Right renal cortex interstitium (tissue), 3 donors: ENCODE results near the gene ANKRD34C. TPM values are rescaled to one million over a fixed set of nuclear protein-coding genes. Genes with fewer than 3 reads are reported as not detected.
A peak's percentile ranks its signal among the peaks of the same experiment; 100 is the strongest.

Experiments
- DNase-seq, 3 donors: peaks; one replicate each; pipeline ENCODE4 v3.0.0-alpha.2; 2013; ENCODE audit warnings: low read depth in 3 of 3, low spot score in 2 of 3
- polyA plus RNA-seq, 3 donors: library from polyadenylated mRNA; unstranded; fragments of 120-200 nt; gene quantifications; one replicate each; pipeline ENCODE4 v1.2.1, GENCODE V29; 2013; ENCODE audit not compliant: insufficient read length in 3 of 3

The ANKRD34C gene
- under 1 TPM; 0.04 to 0.14 (median 0.10) TPM for polyA plus RNA-seq

- DNase-seq = no peak
Measured at GRCh38 chr15:79282371-79283251, at the start of gene ANKRD34C. Gene ANKRD34C, plus strand, starts transcription at chr15:79282722. Its CDS starts 10,563 bp downstream, at chr15:79293285.

GRCh38 chr15:79233236-79233635 lies 49.3 kb upstream of the ANKRD34C start:
- DNase-seq = no peak

DNA sequence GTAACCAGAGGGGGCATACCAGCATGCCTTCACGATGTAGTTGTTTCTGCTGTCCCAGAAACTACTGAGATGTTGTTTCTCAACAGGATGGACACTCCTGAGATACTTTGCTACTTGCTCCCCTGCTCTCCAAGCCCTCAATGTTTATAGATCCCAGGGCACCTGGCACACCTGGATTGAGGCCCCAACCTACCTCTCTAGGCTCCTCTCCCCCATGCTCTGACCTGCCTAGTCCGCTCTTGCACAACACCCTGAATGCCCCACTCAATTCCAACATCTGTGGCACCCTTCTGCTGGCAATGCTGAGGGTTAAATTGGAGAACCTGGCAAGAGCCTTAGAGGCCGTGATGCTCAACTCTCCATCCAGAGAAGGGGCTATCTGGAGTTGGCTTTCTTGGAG lies 42.5 kb upstream of the ANKRD34C start:
- no peak for DNase-seq

- no peak for DNase-seq
Measured at GRCh38 chr15:79243723-79244122, 38.8 kb upstream of the ANKRD34C start.

GRCh38 chr15:79244876-79245275 lies 37.6 kb upstream of the ANKRD34C start:
- no peak for DNase-seq

GRCh38 chr15:79248183-79248582 lies 34.3 kb upstream of the ANKRD34C start:
- no peak for DNase-seq

GRCh38 chr15:79257454-79257853 lies 25.1 kb upstream of the ANKRD34C start:
- DNase-seq = no peak

GRCh38 chr15:79261836-79262235 lies 20.7 kb upstream of the ANKRD34C start:
- no peak for DNase-seq

- no peak for DNase-seq
Measured at GRCh38 chr15:79265167-79265566, 17.4 kb upstream of the ANKRD34C start.

- no peak for DNase-seq
Measured at GRCh38 chr15:79265987-79266579, 16.4 kb upstream of the ANKRD34C start.

DNA sequence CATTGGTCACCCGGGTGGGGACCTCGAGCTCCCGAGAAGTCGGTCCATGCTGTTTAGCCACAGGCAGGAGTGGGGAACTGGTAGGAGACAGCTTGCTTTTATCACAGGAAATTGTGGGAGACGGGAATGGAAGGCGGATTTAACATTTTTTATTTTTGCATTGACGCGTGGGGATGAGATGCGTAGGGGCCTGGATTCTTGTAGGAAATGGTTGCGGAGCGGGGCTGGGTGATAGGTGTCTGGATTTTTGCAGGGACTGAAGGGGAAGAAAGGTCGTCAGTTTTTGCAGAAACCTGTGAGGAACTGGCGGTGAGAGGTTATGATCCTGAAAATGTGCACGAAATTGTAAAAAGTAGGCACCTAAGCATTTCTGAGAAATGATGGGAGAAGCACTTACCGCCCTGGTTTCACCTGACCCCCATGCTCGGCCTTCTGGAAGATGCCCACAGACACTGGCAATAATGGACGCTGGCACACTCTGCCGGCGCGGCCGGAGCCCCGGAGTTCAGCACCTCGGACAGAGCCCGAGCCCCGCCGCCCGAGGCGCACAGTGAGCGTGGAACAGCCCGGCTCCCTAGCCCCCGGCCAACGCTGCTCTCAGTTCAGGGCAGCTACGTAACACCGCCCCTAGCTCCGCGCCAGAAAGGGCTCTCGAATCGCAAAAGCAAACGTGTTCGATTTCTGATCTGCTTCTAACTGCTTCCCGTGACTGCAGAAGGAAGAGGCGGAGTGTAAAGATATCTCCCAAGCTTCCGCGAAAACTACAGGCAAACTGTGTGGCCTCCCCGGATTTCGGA lies 928 bp downstream of the ANKRD34C start:
- DNase-seq = peak; percentile 29 to 56 (median 31)

DNA sequence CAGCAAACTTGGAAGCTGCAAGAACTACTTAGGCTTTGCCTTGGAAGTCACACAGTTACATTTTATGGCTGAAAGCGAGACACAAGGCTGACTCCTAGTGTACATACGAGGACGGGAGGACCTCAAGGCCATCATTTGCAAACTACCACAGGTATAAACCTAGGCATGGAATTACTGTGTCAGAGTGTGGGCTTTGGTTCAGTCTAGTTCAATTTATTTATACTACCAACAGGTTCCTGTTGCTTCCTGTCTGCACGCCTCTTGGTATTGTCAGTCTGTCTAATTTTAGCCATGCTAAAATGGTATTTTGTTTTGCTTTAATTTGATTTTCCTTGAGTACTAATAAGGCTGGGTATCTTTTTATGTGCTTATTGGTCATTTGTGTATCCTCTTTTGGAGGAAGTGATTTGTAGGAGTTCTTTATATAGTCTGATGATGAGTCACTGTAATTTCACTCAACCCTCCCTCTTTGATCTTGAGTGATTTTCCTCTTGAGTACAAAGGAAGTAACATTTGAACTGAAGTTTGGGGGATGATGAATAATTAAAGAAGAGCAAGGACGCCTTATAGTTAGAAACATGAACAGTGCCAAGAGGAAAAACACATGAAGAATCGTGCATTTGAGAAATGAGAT lies 8.2 kb downstream of the ANKRD34C start:
- DNase-seq = no peak

DNA sequence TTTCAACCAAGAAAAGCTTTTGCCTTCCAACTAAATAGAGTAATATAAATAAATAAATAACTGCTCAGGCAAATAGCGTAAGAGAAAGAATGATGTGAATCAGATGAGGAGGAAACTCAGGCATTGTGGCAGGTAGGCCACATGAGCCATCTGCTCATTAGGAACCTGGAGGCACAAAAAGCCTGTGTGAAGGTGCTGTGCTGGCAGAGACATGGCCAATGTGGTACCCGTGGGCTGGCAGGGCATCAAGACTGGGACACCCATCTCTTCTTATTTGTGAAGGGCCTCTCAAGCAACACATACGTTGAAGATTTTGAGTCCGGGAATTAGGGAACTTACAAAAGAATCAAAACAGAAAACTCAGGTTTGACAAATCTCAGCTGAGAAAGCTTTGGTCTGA lies 9.5 kb downstream of the ANKRD34C start:
- DNase-seq = no peak

DNA sequence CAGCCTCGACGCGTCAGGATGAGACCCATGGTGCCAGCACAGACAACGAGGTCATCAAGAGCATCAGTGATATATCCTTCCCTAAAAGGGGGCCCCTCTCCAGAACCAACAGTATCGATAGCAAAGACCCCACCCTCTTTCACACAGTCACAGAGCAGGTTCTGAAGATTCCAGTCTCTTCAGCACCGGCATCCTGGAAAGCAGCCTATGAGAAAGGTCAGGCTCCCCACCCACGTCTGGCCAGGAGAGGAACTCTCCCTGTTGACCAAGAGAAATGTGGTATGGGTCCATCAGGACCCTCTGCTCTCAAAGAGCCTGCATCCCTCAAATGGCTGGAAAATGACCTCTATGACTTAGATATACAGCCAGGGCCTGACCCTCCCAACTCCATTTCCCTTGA lies 11.6 kb downstream of the ANKRD34C start:
- no peak for DNase-seq

DNA sequence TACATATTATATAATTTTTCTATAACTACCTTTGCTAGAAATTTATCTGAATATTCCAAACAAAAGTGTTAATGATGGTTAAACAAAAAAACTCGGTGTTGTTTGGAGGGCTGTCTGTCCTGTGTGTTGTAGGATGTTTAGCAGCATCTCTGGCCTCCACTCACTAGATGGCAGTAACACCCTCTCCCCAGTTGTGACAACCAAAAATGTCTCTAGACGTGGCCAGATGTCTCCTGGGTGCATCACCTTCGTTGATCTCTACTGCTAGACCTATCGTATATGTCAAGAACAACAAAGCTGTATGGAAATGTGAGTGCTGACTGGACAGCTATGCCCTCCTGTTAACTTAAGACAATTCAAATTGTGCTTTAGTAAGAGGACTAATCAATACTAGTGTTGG lies 14.1 kb downstream of the ANKRD34C start:
- no peak for DNase-seq

DNA sequence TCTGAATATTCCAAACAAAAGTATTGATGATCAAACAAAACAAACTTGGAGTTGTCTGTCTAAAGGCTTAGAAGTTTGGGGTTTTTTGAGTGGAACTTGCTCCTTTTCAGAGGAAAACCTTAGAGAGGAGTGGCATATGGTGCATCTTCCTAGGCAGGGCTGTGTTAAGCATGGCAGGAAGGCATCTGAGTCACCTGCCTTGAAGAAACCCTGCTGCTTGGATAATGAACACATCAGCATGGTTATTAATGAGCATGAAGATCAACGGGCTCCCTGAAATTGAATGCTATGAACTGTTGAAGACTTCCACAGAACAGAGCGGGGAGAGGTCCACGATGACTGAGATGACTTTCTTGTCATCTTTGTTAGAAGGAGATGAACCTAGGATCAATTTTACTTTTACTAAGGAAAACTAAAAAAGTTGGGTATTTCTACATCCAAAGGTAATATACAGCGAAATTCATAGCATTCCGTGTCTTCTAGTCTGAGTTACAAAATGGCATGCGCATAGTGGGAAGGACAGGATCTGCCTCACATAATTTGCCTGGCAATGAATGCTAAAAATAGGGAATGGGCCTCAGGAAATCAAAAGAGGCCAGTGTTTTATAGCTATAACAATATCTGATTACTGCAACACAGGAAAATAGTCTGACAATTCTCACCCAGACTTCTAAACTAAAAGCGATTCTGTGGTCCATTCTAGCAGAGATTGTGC lies 16.8 kb downstream of the ANKRD34C start:
- no peak for DNase-seq

GRCh38 chr15:79299841-79300235 lies 17.3 kb downstream of the ANKRD34C start:
- DNase-seq = no peak

GRCh38 chr15:79307251-79307650 lies 24.7 kb downstream of the ANKRD34C start:
- no peak for DNase-seq

DNA sequence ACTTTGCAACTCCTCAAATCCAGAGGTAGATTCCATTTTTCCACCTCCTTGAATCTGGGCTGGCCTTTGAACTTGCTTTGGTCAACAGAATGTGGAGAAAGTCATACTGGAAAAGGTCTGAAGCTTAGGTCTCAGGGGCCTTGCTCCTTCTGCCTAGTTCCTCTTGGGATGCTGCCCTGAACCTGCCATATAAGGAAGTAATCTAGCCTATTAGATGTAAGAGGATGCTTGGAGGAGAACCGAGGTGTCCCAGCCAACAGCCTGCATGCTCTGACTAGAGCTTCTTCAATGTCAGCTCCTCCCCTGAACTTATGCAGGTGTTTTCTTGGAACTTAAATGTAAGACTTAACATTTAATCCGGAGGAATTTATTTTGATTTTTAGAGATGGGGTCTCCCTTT lies 26.4 kb downstream of the ANKRD34C start:
- DNase-seq = no peak

GRCh38 chr15:79310612-79310984 lies 28.1 kb downstream of the ANKRD34C start:
- DNase-seq = peak in 1 of 3 donors; percentile 14
